ENCODE results near the gene GABRG3.

- TF ChIP-seq ZNF8 (CRISPR knock-in tag; IDR thresholded peaks at IDR 0.05) = no peak
- TF ChIP-seq, protein P1, sequence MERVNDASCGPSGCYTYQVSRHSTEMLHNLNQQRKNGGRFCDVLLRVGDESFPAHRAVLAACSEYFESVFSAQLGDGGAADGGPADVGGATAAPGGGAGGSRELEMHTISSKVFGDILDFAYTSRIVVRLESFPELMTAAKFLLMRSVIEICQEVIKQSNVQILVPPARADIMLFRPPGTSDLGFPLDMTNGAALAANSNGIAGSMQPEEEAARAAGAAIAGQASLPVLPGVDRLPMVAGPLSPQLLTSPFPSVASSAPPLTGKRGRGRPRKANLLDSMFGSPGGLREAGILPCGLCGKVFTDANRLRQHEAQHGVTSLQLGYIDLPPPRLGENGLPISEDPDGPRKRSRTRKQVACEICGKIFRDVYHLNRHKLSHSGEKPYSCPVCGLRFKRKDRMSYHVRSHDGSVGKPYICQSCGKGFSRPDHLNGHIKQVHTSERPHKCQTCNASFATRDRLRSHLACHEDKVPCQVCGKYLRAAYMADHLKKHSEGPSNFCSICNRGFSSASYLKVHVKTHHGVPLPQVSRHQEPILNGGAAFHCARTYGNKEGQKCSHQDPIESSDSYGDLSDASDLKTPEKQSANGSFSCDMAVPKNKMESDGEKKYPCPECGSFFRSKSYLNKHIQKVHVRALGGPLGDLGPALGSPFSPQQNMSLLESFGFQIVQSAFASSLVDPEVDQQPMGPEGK (CRISPR knock-in tag; IDR thresholded peaks at IDR 0.05; ENCODE audit: borderline replicate concordance) = no peak
- TF ChIP-seq ARNTL (CRISPR knock-in tag; IDR thresholded peaks at IDR 0.05; ENCODE audit: borderline replicate concordance, low read depth) = no peak
- no peak for TF ChIP-seq BACH2 (CRISPR knock-in tag; IDR thresholded peaks at IDR 0.05; ENCODE audit: borderline replicate concordance)
- no peak for TF ChIP-seq ZFP30 (CRISPR knock-in tag; IDR thresholded peaks at IDR 0.05)
These were observed 166.1 kb downstream of the GABRG3 start for GRCh38 chr15:27137127-27137526.

All from SK-N-SH treated with all-trans-retinoic acid at 6 μM for 48 hours (cell line).